Stimulated activated CD4-positive, alpha-beta T cell treated with anti-CD3 and anti-CD28 coated beads, Interleukin-1b, Interleukin-23, amount 100 ng/mL, for 4 hours (primary cell): Measurements from ENCODE around the gene MEP1A.
"Not testable (repeated sequence)": the region's sequence is repeated elsewhere in the genome, so short reads cannot be mapped to it uniquely, and the experiment has no call there.

Source experiments
- DNase-seq, 2 donors: peaks; one replicate each; pipeline ENCODE4 v3.0.0-alpha.2; 2020; ENCODE audit warnings: low read depth in 2 of 2

Gene MEP1A

GRCh38 chr6:46793138-46793537 lies at the start of gene MEP1A:
Gene MEP1A, plus strand, starts transcription at chr6:46793389. Its CDS starts 10 bp downstream, at chr6:46793399.
- no peak for DNase-seq

GRCh38 chr6:46743425-46744158 lies 49.6 kb upstream of the MEP1A start:
- no peak for DNase-seq

GRCh38 chr6:46744159-46744725 lies 48.9 kb upstream of the MEP1A start:
- DNase-seq: not testable (repeated sequence)

- no peak for DNase-seq
Measured at GRCh38 chr6:46745973-46746372, 47.2 kb upstream of the MEP1A start.

- no peak for DNase-seq
Measured at GRCh38 chr6:46746696-46747095, 46.5 kb upstream of the MEP1A start, which contains the start of gene ANKRD66. Gene ANKRD66, plus strand, starts transcription at chr6:46746933. Its CDS starts 5,016 bp downstream, at chr6:46751949.

GRCh38 chr6:46748940-46749503 lies 44.2 kb upstream of the MEP1A start:
- no peak for DNase-seq

GRCh38 chr6:46749731-46750130 lies 43.5 kb upstream of the MEP1A start:
- no peak for DNase-seq

GRCh38 chr6:46751658-46752057 lies 41.5 kb upstream of the MEP1A start:
- no peak for DNase-seq

GRCh38 chr6:46755865-46756264 lies 37.3 kb upstream of the MEP1A start:
- DNase-seq: no peak

- DNase-seq: no peak
Measured at GRCh38 chr6:46756469-46757213, 36.5 kb upstream of the MEP1A start.

GRCh38 chr6:46757214-46757596 lies 36.0 kb upstream of the MEP1A start:
- DNase-seq: no peak

- no peak for DNase-seq
Measured at GRCh38 chr6:46758960-46759753, 34.0 kb upstream of the MEP1A start.

GRCh38 chr6:46760925-46761324 lies 32.3 kb upstream of the MEP1A start:
- DNase-seq: no peak

- DNase-seq: no peak
Measured at GRCh38 chr6:46763466-46763865, 29.7 kb upstream of the MEP1A start.

- not testable (repeated sequence) for DNase-seq
Measured at GRCh38 chr6:46764280-46764679, 28.9 kb upstream of the MEP1A start.

- no peak for DNase-seq
Measured at GRCh38 chr6:46764961-46765360, 28.2 kb upstream of the MEP1A start.

- no peak for DNase-seq
Measured at GRCh38 chr6:46772016-46772415, 21.2 kb upstream of the MEP1A start.

GRCh38 chr6:46772762-46773161 lies 20.4 kb upstream of the MEP1A start:
- no peak for DNase-seq

- no peak for DNase-seq
Measured at GRCh38 chr6:46773201-46773855, 19.9 kb upstream of the MEP1A start.

- DNase-seq: not testable (repeated sequence)
Measured at GRCh38 chr6:46774736-46775135, 18.5 kb upstream of the MEP1A start.

GRCh38 chr6:46776070-46776712 lies 17.0 kb upstream of the MEP1A start:
- DNase-seq: no peak
